Spleen (tissue), 7 donors: ENCODE measurements around the gene C7orf57.

Experiments
- POLR2A ChIP-seq, 3 donors: fragments of 450-650 bp; IDR thresholded peaks; one replicate each; pipeline ENCODE4 v1.5.1; 2017; ENCODE audit warnings: antibody characterized with exemption in 3 of 3, mild to moderate bottlenecking in 1 of 3
- POLR2AphosphoS5 ChIP-seq, 3 donors: sonication (generic); formaldehyde crosslinking; IDR thresholded peaks; one replicate each; pipeline ENCODE4 v1.5.1; 2017; ENCODE audit warnings: antibody characterized with exemption in 3 of 3
- TF ChIP-seq, protein P1 (sequence below), 11 experiments: fragments of 200-600 bp in 7 of 11; fragments of 450-650 bp in 4 of 11; sonication (generic) in 4 of 11; IDR thresholded peaks in 8 of 11; conservative IDR thresholded peaks in 3 of 11; 1 replicate in 7 of 11; 2 replicates in 4 of 11; pipeline versions ENCODE4 v1.4.0 to v1.8.0; 2016 to 2021; ENCODE audit warnings: antibody characterized with exemption in 11 of 11, inconsistent platforms in 4 of 11, mild to moderate bottlenecking in 1 of 11
- donor health status: DM: no; HTN: no; CAD: no; lungs with moderate emphysema.
- donor health status: DM: no; HTN: no; CAD: no.
- donor health status: DM: no; HTN: no; CAD: no.

DNA sequence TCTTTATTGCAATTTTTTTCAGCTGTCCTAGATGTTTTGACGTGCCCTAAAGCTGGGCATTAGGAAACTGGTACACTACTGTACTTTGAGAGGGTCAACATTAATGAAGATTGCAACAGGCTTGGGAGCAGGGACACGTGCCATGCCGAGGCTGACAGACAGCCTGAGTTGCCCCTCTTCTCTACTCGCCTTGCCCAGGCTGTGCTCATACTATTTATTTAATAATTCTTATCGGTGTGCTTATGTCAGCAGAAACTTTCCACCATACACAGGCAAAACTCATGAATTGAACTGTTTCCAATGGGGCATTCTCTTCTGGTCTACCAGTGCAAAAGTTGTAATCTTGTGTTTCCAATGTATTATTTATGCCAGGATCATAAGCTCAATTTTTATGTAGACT, 24.4 kb downstream of the C7orf57 start:
- TF ChIP-seq POLR2A (IDR thresholded peaks at IDR 0.05) (no peak), POLR2AphosphoS5 (IDR thresholded peaks at IDR 0.05) (no peak)
- TF ChIP-seq, protein P1, sequence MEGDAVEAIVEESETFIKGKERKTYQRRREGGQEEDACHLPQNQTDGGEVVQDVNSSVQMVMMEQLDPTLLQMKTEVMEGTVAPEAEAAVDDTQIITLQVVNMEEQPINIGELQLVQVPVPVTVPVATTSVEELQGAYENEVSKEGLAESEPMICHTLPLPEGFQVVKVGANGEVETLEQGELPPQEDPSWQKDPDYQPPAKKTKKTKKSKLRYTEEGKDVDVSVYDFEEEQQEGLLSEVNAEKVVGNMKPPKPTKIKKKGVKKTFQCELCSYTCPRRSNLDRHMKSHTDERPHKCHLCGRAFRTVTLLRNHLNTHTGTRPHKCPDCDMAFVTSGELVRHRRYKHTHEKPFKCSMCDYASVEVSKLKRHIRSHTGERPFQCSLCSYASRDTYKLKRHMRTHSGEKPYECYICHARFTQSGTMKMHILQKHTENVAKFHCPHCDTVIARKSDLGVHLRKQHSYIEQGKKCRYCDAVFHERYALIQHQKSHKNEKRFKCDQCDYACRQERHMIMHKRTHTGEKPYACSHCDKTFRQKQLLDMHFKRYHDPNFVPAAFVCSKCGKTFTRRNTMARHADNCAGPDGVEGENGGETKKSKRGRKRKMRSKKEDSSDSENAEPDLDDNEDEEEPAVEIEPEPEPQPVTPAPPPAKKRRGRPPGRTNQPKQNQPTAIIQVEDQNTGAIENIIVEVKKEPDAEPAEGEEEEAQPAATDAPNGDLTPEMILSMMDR (IDR thresholded peaks at IDR 0.05 in 8 of 11, conservative IDR thresholded peaks at IDR 0.05 in 3 of 11): no peak
